ENCODE measurements around the gene HTRA3. TPM values are rescaled to one million over a fixed set of nuclear protein-coding genes. Genes with fewer than 3 reads are reported as not detected.

Gene HTRA3
- total RNA-seq, 1 donor from 2014 or later: 1.7 TPM

GRCh38 chr4:8222609-8223388 is 46.8 kb upstream of the HTRA3 start:
- Mint-ChIP-seq H3K27ac (ENCODE audit: unreplicated experiment) (no peak overlapping the region), H3K4me1 (ENCODE audit: unreplicated experiment) (peaks cover 29% of the 10 kb centered on the region)
- TF ChIP-seq CTCF (IDR thresholded peaks at IDR 0.05; ENCODE audit: unreplicated experiment): no peak

GRCh38 chr4:8224267-8224974 is 45.1 kb upstream of the HTRA3 start:
- Mint-ChIP-seq H3K36me3 (ENCODE audit: low read depth, unreplicated experiment) (peaks cover 41% of the 10 kb centered on the region), H3K4me3 (ENCODE audit: unreplicated experiment) (peak overlapping the region; percentile 1), H3K4me1 (ENCODE audit: unreplicated experiment) (peaks cover 29% of the 10 kb centered on the region), H3K27me3 (ENCODE audit: unreplicated experiment) (peaks cover 3% of the 10 kb centered on the region), H3K9me3 (ENCODE audit: unreplicated experiment) (no peaks in the 10 kb centered on the region), H3K27ac (ENCODE audit: unreplicated experiment) (peak overlapping the region; percentile 12)
- DNase-seq (ENCODE audit: low spot score): no peak
- TF ChIP-seq CTCF (IDR thresholded peaks at IDR 0.05; ENCODE audit: unreplicated experiment): no peak

More at GRCh38 chr4:8222609-8223388, 46.8 kb upstream of the HTRA3 start:
- DNase-seq (ENCODE audit: low spot score): no peak
- peaks cover 41% of the 10 kb centered on the region for H3K36me3 Mint-ChIP-seq (ENCODE audit: low read depth, unreplicated experiment)
- H3K27me3 Mint-ChIP-seq (ENCODE audit: unreplicated experiment): peaks cover 3% of the 10 kb centered on the region
- no peak overlapping the region for H3K4me3 Mint-ChIP-seq (ENCODE audit: unreplicated experiment)
- H3K9me3 Mint-ChIP-seq (ENCODE audit: unreplicated experiment): no peaks in the 10 kb centered on the region

- Mint-ChIP-seq H3K4me3 (ENCODE audit: unreplicated experiment) (no peak overlapping the region), H3K9me3 (ENCODE audit: unreplicated experiment) (no peaks in the 10 kb centered on the region), H3K27ac (ENCODE audit: unreplicated experiment) (peak overlapping the region; percentile 42), H3K36me3 (ENCODE audit: low read depth, unreplicated experiment) (peaks cover 37% of the 10 kb centered on the region), H3K4me1 (ENCODE audit: unreplicated experiment) (peaks cover 29% of the 10 kb centered on the region), H3K27me3 (ENCODE audit: unreplicated experiment) (peaks cover 3% of the 10 kb centered on the region)
- TF ChIP-seq CTCF (IDR thresholded peaks at IDR 0.05; ENCODE audit: unreplicated experiment): no peak
- DNase-seq (ENCODE audit: low spot score): no peak
These were observed 44.5 kb upstream of the HTRA3 start for GRCh38 chr4:8224975-8225625.

GRCh38 chr4:8225706-8226443 is 43.7 kb upstream of the HTRA3 start:
- Mint-ChIP-seq H3K4me3 (ENCODE audit: unreplicated experiment) (no peak overlapping the region), H3K4me1 (ENCODE audit: unreplicated experiment) (peaks cover 29% of the 10 kb centered on the region)
- no peak for DNase-seq (ENCODE audit: low spot score)

More at GRCh38 chr4:8225706-8226443, 43.7 kb upstream of the HTRA3 start:
- Mint-ChIP-seq H3K9me3 (ENCODE audit: unreplicated experiment) (no peaks in the 10 kb centered on the region), H3K27ac (ENCODE audit: unreplicated experiment) (no peak overlapping the region), H3K27me3 (ENCODE audit: unreplicated experiment) (no peaks in the 10 kb centered on the region), H3K36me3 (ENCODE audit: low read depth, unreplicated experiment) (peaks cover 35% of the 10 kb centered on the region)
- no peak for TF ChIP-seq CTCF (IDR thresholded peaks at IDR 0.05; ENCODE audit: unreplicated experiment)

All from endothelial cell (in vitro differentiated cells).